Measurements from ENCODE around the gene MESD.

Gene MESD

DNA sequence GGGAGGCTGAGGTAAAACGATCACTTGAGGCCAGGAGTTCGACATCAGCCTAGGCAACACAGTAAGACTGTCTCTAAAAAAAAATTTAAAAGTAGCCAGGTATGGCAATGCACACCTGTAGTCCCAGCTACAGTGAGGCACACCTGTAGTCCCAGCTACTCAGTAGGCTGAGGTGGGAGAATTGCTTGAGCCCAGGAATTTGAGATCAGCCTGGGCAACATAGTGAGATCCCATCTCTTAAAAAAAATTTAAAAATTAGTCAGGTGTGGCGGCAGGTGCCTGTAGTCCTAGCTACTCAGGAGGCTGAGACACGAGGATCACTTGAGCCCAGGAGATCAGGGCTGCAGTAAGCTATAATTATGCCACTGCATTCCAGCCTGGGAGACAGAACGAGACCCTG lies 6.8 kb downstream of the MESD start:
- no peak for DNase-seq (ENCODE audit: low read depth)
- TF ChIP-seq, protein P1, sequence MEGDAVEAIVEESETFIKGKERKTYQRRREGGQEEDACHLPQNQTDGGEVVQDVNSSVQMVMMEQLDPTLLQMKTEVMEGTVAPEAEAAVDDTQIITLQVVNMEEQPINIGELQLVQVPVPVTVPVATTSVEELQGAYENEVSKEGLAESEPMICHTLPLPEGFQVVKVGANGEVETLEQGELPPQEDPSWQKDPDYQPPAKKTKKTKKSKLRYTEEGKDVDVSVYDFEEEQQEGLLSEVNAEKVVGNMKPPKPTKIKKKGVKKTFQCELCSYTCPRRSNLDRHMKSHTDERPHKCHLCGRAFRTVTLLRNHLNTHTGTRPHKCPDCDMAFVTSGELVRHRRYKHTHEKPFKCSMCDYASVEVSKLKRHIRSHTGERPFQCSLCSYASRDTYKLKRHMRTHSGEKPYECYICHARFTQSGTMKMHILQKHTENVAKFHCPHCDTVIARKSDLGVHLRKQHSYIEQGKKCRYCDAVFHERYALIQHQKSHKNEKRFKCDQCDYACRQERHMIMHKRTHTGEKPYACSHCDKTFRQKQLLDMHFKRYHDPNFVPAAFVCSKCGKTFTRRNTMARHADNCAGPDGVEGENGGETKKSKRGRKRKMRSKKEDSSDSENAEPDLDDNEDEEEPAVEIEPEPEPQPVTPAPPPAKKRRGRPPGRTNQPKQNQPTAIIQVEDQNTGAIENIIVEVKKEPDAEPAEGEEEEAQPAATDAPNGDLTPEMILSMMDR (conservative IDR thresholded peaks at IDR 0.05; ENCODE audit: low read depth, low read length) = no peak
- no peak overlapping the region for H3K4me3 ChIP-seq (ENCODE audit: low read length)

DNA sequence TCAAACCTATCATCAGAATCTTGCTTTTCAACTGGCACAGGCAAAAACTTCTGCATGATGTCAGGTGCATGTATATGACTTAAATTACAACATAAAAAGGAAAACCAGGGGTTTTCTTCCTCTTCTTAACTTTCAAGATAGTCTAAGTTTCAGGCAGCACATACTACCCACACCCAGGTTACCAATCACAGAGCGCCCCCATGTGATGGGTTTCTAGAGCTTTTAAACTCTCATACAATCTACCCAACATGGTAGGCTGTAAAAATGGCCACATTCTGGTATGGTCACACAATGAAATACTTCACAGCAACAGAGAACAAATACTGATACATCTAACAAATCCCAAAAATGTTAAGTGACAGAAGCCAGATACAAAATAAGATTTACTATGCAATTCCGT lies 7.4 kb downstream of the MESD start:
- H3K4me3 ChIP-seq (ENCODE audit: low read length) = no peak overlapping the region
- DNase-seq (ENCODE audit: low read depth) = no peak
- TF ChIP-seq, protein P1 (conservative IDR thresholded peaks at IDR 0.05; ENCODE audit: low read depth, low read length) = peak; percentile 5

DNA sequence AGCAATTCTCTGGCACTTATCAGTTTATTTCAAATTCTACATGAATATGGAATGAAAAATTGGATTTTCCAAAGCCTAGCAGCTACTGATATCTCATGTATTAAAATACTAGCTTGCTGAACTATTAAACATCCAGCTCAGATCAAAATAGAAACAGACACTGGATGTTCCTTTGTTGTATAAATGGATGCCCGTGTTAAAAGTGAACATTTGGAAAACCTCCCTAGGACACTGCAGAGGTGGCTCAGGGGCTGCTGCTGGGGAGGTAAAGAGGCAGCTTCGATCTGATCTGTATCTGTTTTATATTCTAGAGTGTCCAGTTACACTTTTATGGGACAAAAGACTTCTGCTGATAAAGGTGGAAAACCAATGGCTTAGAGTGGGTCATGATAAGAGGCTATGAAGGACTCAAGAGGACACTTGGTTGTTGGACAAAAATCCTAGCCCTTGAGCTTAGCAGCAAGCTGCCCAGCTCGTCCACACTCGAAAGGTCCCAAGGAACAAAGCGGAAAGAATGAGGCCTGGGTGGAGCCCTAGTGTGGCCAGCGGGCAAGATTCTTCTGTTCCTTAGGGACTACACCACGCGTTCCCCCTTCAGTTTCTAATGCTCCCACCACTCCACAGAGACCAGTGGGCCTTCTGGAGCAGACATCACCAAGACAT lies 9.9 kb downstream of the MESD start:
- TF ChIP-seq, protein P1 (conservative IDR thresholded peaks at IDR 0.05; ENCODE audit: low read depth, low read length) = no peak
- no peak for DNase-seq (ENCODE audit: low read depth)
- H3K4me3 ChIP-seq (ENCODE audit: low read length) = no peak overlapping the region

DNA sequence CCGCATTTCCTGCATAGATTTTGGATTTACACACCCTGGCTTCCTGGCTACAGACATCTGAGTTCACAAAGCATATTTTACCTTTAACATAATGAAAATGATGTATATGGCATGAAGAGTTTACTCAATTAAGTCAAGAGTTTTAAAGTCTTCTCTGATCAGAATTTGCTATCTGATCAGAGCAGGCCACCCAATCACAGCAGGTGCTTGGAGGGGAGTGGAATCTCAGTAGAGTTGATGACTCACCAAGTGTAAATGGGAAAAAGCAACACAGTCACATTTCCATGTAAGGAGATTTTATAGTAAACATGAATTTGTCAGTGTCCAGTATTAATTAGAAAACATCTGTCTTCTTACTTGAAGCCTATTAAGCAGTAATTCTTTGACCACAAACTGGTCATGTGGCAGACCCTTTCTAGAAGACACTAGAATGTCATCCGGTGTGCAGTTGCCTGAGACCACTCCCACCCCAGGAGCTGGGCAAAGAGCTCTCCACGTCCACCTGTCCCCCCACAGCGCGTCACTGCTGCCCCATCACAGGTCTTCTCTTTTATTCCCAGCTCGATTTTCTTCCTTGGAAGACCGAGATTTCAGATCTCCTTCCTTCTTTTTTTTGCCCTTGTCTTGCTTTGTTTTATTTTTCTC lies 10.8 kb downstream of the MESD start:
- TF ChIP-seq, protein P1 (conservative IDR thresholded peaks at IDR 0.05; ENCODE audit: low read depth, low read length) = no peak
- H3K4me3 ChIP-seq (ENCODE audit: low read length) = no peak overlapping the region
- no peak for DNase-seq (ENCODE audit: low read depth)

DNA sequence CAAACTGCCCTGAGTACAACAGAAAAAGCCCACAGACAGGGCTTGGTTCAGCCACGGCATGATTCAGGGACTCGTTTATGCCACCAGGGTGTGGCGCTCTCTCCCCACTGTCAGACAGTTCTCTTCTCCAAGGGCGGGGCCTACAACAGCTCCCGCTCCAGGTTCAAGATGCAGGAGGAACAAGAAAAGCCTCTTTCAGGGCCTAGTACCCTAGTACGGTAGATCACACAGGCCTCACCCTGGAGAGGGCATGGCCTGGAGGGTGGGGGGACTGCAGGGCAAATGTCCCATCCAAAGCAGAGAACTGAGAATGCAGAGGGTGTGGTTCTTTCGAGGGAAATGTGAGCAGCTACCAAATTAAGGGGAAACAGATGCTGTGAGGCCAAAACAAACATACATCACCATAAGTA lies 12.0 kb downstream of the MESD start:
- H3K4me3 ChIP-seq (ENCODE audit: low read length) = no peak overlapping the region
- TF ChIP-seq, protein P1 (conservative IDR thresholded peaks at IDR 0.05; ENCODE audit: low read depth, low read length) = peak; percentile 70
- no peak for DNase-seq (ENCODE audit: low read depth)

DNA sequence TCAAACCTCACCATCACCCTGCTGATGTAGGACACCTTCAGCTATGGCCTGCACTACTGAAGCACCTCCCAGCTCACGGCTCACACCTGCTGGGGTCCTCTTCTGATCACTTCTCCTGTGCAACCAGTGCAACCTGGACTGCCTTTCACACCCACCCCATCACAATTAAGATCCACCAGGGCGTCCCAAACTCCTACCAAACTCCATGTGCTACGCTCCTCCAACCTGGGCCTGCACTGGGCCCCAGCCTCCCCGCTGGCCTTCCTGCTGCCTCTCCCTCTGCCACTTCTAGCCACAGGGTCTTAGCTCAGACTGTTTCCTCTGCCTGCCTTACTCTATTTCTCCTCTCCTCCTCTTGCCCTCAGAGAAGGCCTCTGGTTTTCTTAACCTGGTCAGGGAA lies 12.8 kb downstream of the MESD start:
- no peak overlapping the region for H3K4me3 ChIP-seq (ENCODE audit: low read length)
- TF ChIP-seq, protein P1 (conservative IDR thresholded peaks at IDR 0.05; ENCODE audit: low read depth, low read length) = no peak
- no peak for DNase-seq (ENCODE audit: low read depth)

DNA sequence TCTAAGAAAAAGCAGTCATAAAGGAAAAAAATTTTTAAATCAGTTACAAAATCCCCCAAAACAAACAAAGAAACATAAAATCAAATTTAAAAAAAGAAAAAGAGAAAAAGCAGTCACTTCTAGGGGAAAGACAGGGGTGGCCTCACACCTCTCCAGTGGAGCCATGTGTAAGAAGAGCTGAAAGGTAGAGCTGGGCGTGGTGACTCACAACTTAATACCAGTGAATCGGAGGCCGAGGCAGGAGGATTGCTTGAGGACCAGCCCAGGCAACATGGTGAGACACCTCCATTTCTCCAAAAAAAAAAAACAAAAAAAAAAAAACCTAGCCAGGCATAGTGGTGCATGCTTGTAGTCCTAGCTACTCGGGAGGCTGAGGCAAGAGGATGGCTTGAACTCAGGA lies 14.7 kb downstream of the MESD start:
- no peak for DNase-seq (ENCODE audit: low read depth)
- TF ChIP-seq, protein P1 (conservative IDR thresholded peaks at IDR 0.05; ENCODE audit: low read depth, low read length) = no peak
- no peak overlapping the region for H3K4me3 ChIP-seq (ENCODE audit: low read length)

Measured in retinal pigment epithelial cell (primary cell).